AG10803 (cell line): ENCODE measurements around the gene ALDH5A1.

Experiments
- DNase-seq: peaks from one replicate; pipeline ENCODE4 v3.0.0; 2010; ENCODE audit warnings: low read depth
- H3K4me3 ChIP-seq: 2 replicates; pipeline ENCODE4 v1.5.1; 2011; ENCODE audit warnings: mild to moderate bottlenecking, low read length, control low read depth
- CTCF ChIP-seq: conservative IDR thresholded peaks from 2 replicates; pipeline ENCODE4 v1.5.1; 2011; ENCODE audit warnings: mild to moderate bottlenecking, low read length, control low read depth, inconsistent platforms

ALDH5A1 gene

GRCh38 chr6:24564081-24564480 is 69.3 kb downstream of the ALDH5A1 start:
- TF ChIP-seq CTCF: no peak
- no peak for DNase-seq

GRCh38 chr6:24565196-24565595 is 70.4 kb downstream of the ALDH5A1 start:
- TF ChIP-seq CTCF: no peak
- no peak overlapping the region for H3K4me3 ChIP-seq
- DNase-seq: no peak

More at GRCh38 chr6:24564081-24564480, 69.3 kb downstream of the ALDH5A1 start:
- H3K4me3 ChIP-seq: no peak overlapping the region

GRCh38 chr6:24566020-24566767 is 71.4 kb downstream of the ALDH5A1 start:
- H3K4me3 ChIP-seq: no peak overlapping the region
- DNase-seq: no peak
- TF ChIP-seq CTCF: no peak

- H3K4me3 ChIP-seq: no peak overlapping the region
- no peak for TF ChIP-seq CTCF
- DNase-seq: no peak
Observed at GRCh38 chr6:24568683-24569082, 73.9 kb downstream of the ALDH5A1 start.

- no peak overlapping the region for H3K4me3 ChIP-seq
- no peak for DNase-seq
- TF ChIP-seq CTCF: no peak
Observed at GRCh38 chr6:24569811-24570210, 75.0 kb downstream of the ALDH5A1 start.

GRCh38 chr6:24571361-24571760 is 76.6 kb downstream of the ALDH5A1 start:
- H3K4me3 ChIP-seq: no peak overlapping the region
- TF ChIP-seq CTCF: no peak
- no peak for DNase-seq

GRCh38 chr6:24574809-24575208 is 80.0 kb downstream of the ALDH5A1 start:
- no peak for DNase-seq
- no peak overlapping the region for H3K4me3 ChIP-seq
- no peak for TF ChIP-seq CTCF
